Endothelial cell of umbilical vein (primary cell): ENCODE measurements around the gene TRIM22.

ENCODE experiments used
- CTCF ChIP-seq, 2 donors: IDR thresholded peaks; 1 replicate in 1 of 2; 2 replicates in 1 of 2; pipeline ENCODE4 v1.5.1; 2011; ENCODE audit warnings: low read length in 2 of 2, mild to moderate bottlenecking in 2 of 2, moderate library complexity in 2 of 2, control low read depth in 1 of 2, inconsistent platforms in 1 of 2, low read depth in 1 of 2; ENCODE audit not compliant: insufficient read depth in 1 of 2; ENCODE audit errors: extremely low read depth in 1 of 2
- EZH2 ChIP-seq: IDR thresholded peaks from 2 replicates; pipeline ENCODE4 v1.6.1; 2012; ENCODE audit warnings: borderline replicate concordance, low read depth, mild to moderate bottlenecking, moderate library complexity, low read length, inconsistent platforms; ENCODE audit not compliant: severe bottlenecking
- GATA2 ChIP-seq: IDR thresholded peaks from 2 replicates; pipeline ENCODE4 v1.7.0; 2011; ENCODE audit warnings: low read depth, mild to moderate bottlenecking, moderate library complexity, mixed read lengths, low read length; ENCODE audit not compliant: insufficient read length, insufficient read depth
- JUN ChIP-seq: IDR thresholded peaks from 2 replicates; pipeline ENCODE4 v1.6.1; 2011; ENCODE audit warnings: borderline replicate concordance, low read depth; ENCODE audit not compliant: insufficient read length, insufficient read depth
- MAX ChIP-seq: IDR thresholded peaks from 2 replicates; pipeline ENCODE4 v1.6.1; 2011; ENCODE audit not compliant: insufficient read depth, insufficient read length
- POLR2A ChIP-seq: IDR thresholded peaks from 2 replicates; pipeline ENCODE4 v1.6.1; 2012; ENCODE audit warnings: low read depth, mild to moderate bottlenecking, control low read depth, low read length
- POLR2AphosphoS5 ChIP-seq: IDR thresholded peaks from 2 replicates; pipeline ENCODE4 v1.6.1; 2012; ENCODE audit warnings: low read depth, mild to moderate bottlenecking, control low read depth, low read length, moderate library complexity; ENCODE audit not compliant: insufficient read depth

- TF ChIP-seq POLR2AphosphoS5 (no peak), CTCF (IDR thresholded peaks at IDR 0.05; ENCODE audit: extremely low read depth in 1 of 2, insufficient read depth in 1 of 2, low read depth in 1 of 2, low read length in 2 of 2) (no peak), EZH2 (no peak), POLR2A (no peak), MAX (no peak), GATA2 (no peak), JUN (no peak)
Observed at GRCh38 chr11:5674391-5674790, 15.2 kb upstream of the TRIM22 start.
